Measurements from ENCODE around the gene TMEM183A.

The TMEM183A gene

DNA sequence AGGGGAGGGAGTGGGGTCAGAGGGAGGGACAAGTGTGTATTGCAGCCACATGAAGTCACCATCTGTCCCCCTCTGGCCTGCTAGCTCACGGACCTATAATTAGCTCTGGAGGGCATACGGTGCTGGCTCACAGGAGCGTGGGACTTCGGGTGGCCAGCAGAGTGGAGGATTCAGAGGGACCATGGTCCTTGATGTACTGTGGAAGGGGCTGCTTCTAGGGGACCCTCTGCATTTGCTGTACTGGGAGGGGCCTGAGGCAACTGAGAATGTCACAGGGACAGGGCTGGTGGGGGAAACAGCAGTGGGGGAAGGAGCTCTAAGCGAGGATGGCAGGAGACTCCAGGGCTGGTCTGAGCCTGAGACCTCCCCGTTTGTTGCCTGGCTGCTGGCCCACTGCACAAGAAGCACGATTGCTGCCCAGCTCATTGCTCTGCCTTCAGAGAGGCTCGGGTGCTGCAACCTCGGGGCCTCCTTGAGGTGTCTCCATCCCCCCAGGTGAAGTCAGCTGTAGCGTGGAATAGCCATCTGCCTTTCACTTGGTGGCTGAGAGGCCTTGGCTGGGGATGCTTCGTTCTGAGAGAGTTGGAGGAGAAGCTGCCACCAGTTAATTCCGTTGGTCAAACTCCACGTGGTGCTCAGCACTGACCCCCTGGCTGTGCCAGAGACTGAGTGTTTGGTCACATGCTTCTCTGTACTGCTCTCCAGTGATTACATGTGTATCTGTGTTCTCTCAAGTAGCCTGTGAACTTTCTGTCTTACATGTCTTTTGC, 21.8 kb downstream of the TMEM183A start:
- TF ChIP-seq, protein P1, sequence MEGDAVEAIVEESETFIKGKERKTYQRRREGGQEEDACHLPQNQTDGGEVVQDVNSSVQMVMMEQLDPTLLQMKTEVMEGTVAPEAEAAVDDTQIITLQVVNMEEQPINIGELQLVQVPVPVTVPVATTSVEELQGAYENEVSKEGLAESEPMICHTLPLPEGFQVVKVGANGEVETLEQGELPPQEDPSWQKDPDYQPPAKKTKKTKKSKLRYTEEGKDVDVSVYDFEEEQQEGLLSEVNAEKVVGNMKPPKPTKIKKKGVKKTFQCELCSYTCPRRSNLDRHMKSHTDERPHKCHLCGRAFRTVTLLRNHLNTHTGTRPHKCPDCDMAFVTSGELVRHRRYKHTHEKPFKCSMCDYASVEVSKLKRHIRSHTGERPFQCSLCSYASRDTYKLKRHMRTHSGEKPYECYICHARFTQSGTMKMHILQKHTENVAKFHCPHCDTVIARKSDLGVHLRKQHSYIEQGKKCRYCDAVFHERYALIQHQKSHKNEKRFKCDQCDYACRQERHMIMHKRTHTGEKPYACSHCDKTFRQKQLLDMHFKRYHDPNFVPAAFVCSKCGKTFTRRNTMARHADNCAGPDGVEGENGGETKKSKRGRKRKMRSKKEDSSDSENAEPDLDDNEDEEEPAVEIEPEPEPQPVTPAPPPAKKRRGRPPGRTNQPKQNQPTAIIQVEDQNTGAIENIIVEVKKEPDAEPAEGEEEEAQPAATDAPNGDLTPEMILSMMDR (IDR thresholded peaks at IDR 0.05; ENCODE audit: poor library complexity, severe bottlenecking): no peak
- DNase-seq (ENCODE audit: low spot score) (no peak), ATAC-seq (ENCODE audit: low read depth) (no peak)
- H3K36me3 ChIP-seq (ENCODE audit: low read depth): peaks cover 3% of the 10 kb centered on the region
- no peak overlapping the region for H3K27ac ChIP-seq (ENCODE audit: poor library complexity, severe bottlenecking)
- no peaks in the 10 kb centered on the region for H3K4me1 ChIP-seq (ENCODE audit: insufficient read depth, poor library complexity, severe bottlenecking)
- H3K4me3 ChIP-seq (ENCODE audit: severe bottlenecking): no peak overlapping the region
- H3K27me3 ChIP-seq (ENCODE audit: insufficient read depth, poor library complexity, severe bottlenecking): no peaks in the 10 kb centered on the region
- no peaks in the 10 kb centered on the region for H3K9me3 ChIP-seq (ENCODE audit: severe bottlenecking)

DNA sequence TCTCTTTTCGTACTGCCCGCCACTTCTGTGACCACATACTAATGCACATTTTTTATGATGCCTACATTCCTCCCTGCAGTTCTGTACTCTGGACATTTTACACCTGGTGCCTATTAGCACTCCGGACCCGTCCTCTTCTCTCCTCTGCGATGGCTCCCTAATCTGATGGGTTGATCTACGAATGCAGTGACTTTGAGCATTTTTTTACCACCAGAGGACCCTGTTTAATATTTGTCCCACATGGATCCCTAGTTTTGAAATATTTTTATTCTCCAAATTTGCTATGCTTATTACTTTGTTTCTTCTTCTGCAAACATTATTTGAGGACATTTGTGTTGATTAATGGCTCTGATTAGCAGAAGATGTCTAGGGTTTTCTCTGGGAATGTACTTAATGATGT, 24.3 kb downstream of the TMEM183A start:
- ATAC-seq (ENCODE audit: low read depth) (no peak), DNase-seq (ENCODE audit: low spot score) (no peak)
- H3K4me3 ChIP-seq (ENCODE audit: severe bottlenecking): no peak overlapping the region
- H3K4me1 ChIP-seq (ENCODE audit: insufficient read depth, poor library complexity, severe bottlenecking): no peaks in the 10 kb centered on the region
- no peaks in the 10 kb centered on the region for H3K9me3 ChIP-seq (ENCODE audit: severe bottlenecking)
- H3K27ac ChIP-seq (ENCODE audit: poor library complexity, severe bottlenecking): no peak overlapping the region
- H3K36me3 ChIP-seq (ENCODE audit: low read depth): no peaks in the 10 kb centered on the region
- no peaks in the 10 kb centered on the region for H3K27me3 ChIP-seq (ENCODE audit: insufficient read depth, poor library complexity, severe bottlenecking)
- TF ChIP-seq, protein P1 (IDR thresholded peaks at IDR 0.05; ENCODE audit: poor library complexity, severe bottlenecking): no peak

DNA sequence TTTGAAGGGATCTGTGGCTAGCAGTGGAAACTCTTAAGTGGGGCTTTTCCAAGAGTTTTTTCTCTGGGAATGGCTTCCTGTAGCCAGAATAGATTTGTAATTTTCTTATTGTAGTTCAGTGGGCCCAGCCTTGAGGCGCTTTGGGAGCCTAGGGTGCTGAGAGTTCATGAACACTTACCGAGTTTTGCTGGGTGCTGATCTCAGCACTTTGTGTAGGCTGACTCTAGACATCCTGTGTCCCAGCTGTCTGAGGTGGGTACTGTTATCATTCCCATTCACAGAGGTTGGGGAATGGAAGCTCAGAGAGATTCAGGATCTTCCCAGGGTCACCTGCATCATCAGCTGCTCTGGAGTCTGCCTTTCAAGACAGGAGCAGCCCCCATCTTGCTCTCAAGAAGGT, 26.1 kb downstream of the TMEM183A start:
- DNase-seq (ENCODE audit: low spot score) (no peak), ATAC-seq (ENCODE audit: low read depth) (no peak)
- no peaks in the 10 kb centered on the region for H3K27me3 ChIP-seq (ENCODE audit: insufficient read depth, poor library complexity, severe bottlenecking)
- TF ChIP-seq, protein P1 (IDR thresholded peaks at IDR 0.05; ENCODE audit: poor library complexity, severe bottlenecking): no peak
- peaks cover 5% of the 10 kb centered on the region for H3K4me1 ChIP-seq (ENCODE audit: insufficient read depth, poor library complexity, severe bottlenecking)
- H3K27ac ChIP-seq (ENCODE audit: poor library complexity, severe bottlenecking): no peak overlapping the region
- no peaks in the 10 kb centered on the region for H3K36me3 ChIP-seq (ENCODE audit: low read depth)
- H3K4me3 ChIP-seq (ENCODE audit: severe bottlenecking): no peak overlapping the region
- H3K9me3 ChIP-seq (ENCODE audit: severe bottlenecking): no peaks in the 10 kb centered on the region

DNA sequence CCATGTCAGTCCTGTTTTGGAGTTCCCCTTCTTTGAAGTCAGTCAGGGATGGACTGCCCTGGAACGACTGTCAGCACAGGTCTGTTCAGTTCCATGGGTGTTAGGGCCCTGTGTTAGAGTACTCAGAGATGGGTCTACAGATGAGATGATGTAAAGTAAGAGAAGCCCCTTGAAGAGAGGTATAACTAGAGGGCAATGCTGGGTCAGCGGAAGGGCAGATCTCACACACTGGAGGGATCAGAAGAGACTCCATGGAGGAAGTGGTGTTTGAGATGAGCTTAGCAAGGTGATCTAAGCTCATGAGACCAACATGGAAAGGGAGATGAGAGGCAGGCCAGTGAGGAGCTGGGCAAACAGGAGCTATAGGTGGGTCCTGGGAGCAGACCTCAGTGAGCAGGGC, 26.7 kb downstream of the TMEM183A start:
- TF ChIP-seq, protein P1 (IDR thresholded peaks at IDR 0.05; ENCODE audit: poor library complexity, severe bottlenecking): no peak
- ATAC-seq (ENCODE audit: low read depth) (no peak), DNase-seq (ENCODE audit: low spot score) (no peak)
- Histone ChIP-seq H3K36me3 (ENCODE audit: low read depth) (no peaks in the 10 kb centered on the region), H3K27me3 (ENCODE audit: insufficient read depth, poor library complexity, severe bottlenecking) (no peaks in the 10 kb centered on the region), H3K4me3 (ENCODE audit: severe bottlenecking) (no peak overlapping the region), H3K9me3 (ENCODE audit: severe bottlenecking) (no peaks in the 10 kb centered on the region), H3K27ac (ENCODE audit: poor library complexity, severe bottlenecking) (no peak overlapping the region), H3K4me1 (ENCODE audit: insufficient read depth, poor library complexity, severe bottlenecking) (peaks cover 8% of the 10 kb centered on the region)

DNA sequence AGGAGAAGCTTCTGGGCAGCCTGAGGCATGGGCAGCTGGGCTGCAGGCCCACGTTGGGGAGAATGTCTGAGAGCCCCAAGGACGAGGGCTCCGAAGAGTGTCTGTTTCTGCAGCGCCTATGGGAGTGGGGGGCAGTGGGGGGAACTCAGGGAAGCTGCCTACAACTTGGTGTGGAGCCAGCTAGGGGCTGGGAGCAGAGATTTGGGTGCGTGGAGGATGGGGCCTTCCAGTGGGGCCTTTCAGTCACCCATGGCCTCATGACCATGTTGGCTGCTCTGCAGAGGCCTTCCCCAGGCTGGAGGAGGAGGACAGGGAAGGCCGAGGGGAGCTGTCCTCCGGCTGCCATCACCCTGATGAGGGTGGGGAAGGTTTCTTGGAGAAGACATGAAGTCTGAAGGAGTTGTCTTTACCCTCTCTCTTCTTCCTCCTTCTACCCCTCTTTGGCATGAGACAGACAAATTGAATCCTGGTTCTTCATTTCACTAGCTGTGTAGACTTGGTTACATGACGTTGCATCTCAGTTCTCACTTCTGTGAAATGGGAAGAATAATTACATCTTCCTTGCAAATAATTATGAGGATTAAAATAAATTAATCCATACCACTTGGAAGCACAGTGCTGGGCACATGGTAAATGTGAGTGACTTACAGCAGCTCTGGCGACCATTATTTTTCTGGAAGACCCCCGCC, 27.4 kb downstream of the TMEM183A start:
- Histone ChIP-seq H3K27ac (ENCODE audit: poor library complexity, severe bottlenecking) (no peak overlapping the region), H3K9me3 (ENCODE audit: severe bottlenecking) (no peaks in the 10 kb centered on the region), H3K27me3 (ENCODE audit: insufficient read depth, poor library complexity, severe bottlenecking) (no peaks in the 10 kb centered on the region), H3K36me3 (ENCODE audit: low read depth) (no peaks in the 10 kb centered on the region), H3K4me1 (ENCODE audit: insufficient read depth, poor library complexity, severe bottlenecking) (peaks cover 8% of the 10 kb centered on the region), H3K4me3 (ENCODE audit: severe bottlenecking) (no peak overlapping the region)
- TF ChIP-seq, protein P1 (IDR thresholded peaks at IDR 0.05; ENCODE audit: poor library complexity, severe bottlenecking): no peak
- ATAC-seq (ENCODE audit: low read depth): no peak
- no peak for DNase-seq (ENCODE audit: low spot score)
